Keratinocyte (primary cell): Measurements from ENCODE around the gene ERMARD. TPM values are rescaled to one million over a fixed set of nuclear protein-coding genes. Genes with fewer than 3 reads are reported as not detected.

Source experiments
- DNase-seq: peaks from one replicate; pipeline ENCODE4 v3.0.0-alpha.2; 2011; ENCODE audit warnings: low read depth, missing footprints, low spot score
- FAIRE-seq: peaks from 2 replicates; lab custom pipeline; 2011; peaks lifted over from hg19 to GRCh38; lab: Jason Lieb, UNC
- H2AFZ ChIP-seq: 2 replicates; pipeline ENCODE4 v1.6.0; 2012; ENCODE audit warnings: low read length, control low read depth, inconsistent platforms; ENCODE audit not compliant: control insufficient read depth
- H3K27ac ChIP-seq: 2 replicates; pipeline ENCODE4 v1.5.1; 2011; ENCODE audit warnings: low read length; ENCODE audit not compliant: control insufficient read depth, insufficient read depth
- H3K27me3 ChIP-seq: 3 replicates; pipeline ENCODE4 v1.6.0; 2011; ENCODE audit warnings: low read length; ENCODE audit not compliant: control insufficient read depth, insufficient read depth; ENCODE audit errors: extremely low read depth
- H3K36me3 ChIP-seq, 2 experiments: 2 replicates in 1 of 2; 3 replicates in 1 of 2; pipeline ENCODE4 v1.5.1; 2011; ENCODE audit warnings: low read length in 2 of 2, mild to moderate bottlenecking in 1 of 2; ENCODE audit not compliant: control insufficient read depth in 2 of 2, insufficient read depth in 2 of 2; ENCODE audit errors: extremely low read depth in 1 of 2
- H3K4me1 ChIP-seq: 3 replicates; pipeline ENCODE4 v1.5.1; 2011; ENCODE audit warnings: low read length; ENCODE audit not compliant: control insufficient read depth, insufficient read depth; ENCODE audit errors: extremely low read depth
- H3K4me2 ChIP-seq: 3 replicates; pipeline ENCODE4 v1.6.0; 2011; ENCODE audit warnings: low read depth, low read length; ENCODE audit not compliant: control insufficient read depth, insufficient read depth; ENCODE audit errors: extremely low read depth
- H3K4me3 ChIP-seq, 3 experiments: fragments of 200-600 bp in 1 of 3; sonication (generic) in 1 of 3; 2 replicates in 2 of 3; 3 replicates in 1 of 3; pipeline ENCODE4 v1.5.1; 2011 to 2016; ENCODE audit warnings: low read length in 3 of 3, mild to moderate bottlenecking in 3 of 3, control low read depth in 2 of 3, inconsistent platforms in 1 of 3, low read depth in 1 of 3, mixed read lengths in 1 of 3, mixed run types in 1 of 3, moderate library complexity in 1 of 3; ENCODE audit not compliant: control insufficient read depth in 2 of 3, insufficient read depth in 2 of 3; ENCODE audit errors: extremely low read depth in 1 of 3
- H3K79me2 ChIP-seq: 2 replicates; pipeline ENCODE4 v1.6.0; 2012; ENCODE audit warnings: low read length; ENCODE audit not compliant: control insufficient read depth, insufficient read depth
- H3K9ac ChIP-seq: 3 replicates; pipeline ENCODE4 v1.6.0; 2011; ENCODE audit warnings: low read length; ENCODE audit not compliant: control insufficient read depth, insufficient read depth; ENCODE audit errors: extremely low read depth
- H3K9me1 ChIP-seq: 3 replicates; pipeline ENCODE4 v1.6.0; 2011; ENCODE audit warnings: low read length; ENCODE audit not compliant: control insufficient read depth, insufficient read depth; ENCODE audit errors: extremely low read depth
- H3K9me3 ChIP-seq: 2 replicates; pipeline ENCODE4 v1.5.1; 2012; ENCODE audit warnings: low read depth, low read length; ENCODE audit not compliant: control insufficient read depth
- H4K20me1 ChIP-seq: 3 replicates; pipeline ENCODE4 v1.6.0; 2011; ENCODE audit warnings: low read length; ENCODE audit not compliant: control insufficient read depth, insufficient read depth; ENCODE audit errors: extremely low read depth
- EZH2 ChIP-seq: IDR thresholded peaks from one replicate; pipeline ENCODE4 v1.6.1; 2012; ENCODE audit warnings: inconsistent platforms, mild to moderate bottlenecking, low read length, moderate library complexity
- dilution Hi-C: fragments of 300-500 bp; cut with MboI; formaldehyde crosslinking; loops from one replicate; pipeline ENCODE4 v1.7.0; 2020; ENCODE audit warnings: low sequenced_read_pairs; ENCODE audit not compliant: extremely low pct_ligation_motif_present
- polyA plus RNA-seq, 5 experiments: library from polyadenylated mRNA; depleted of rRNA in 3 of 5; stranded (reverse) in 3 of 5; stranded (forward) in 1 of 5; unstranded in 1 of 5; fragments of >200 nt; gene quantifications; 1 replicate in 1 of 5; 2 replicates in 3 of 5; 3 replicates in 1 of 5; pipeline versions ENCODE4 v1.2.1 to v1.2.3, GENCODE V29; 2011 to 2012; ENCODE audit warnings: missing spikeins in 2 of 5, low read depth in 1 of 5, low replicate concordance in 1 of 5
- TF ChIP-seq, protein P1 (sequence below), 3 experiments: IDR thresholded peaks in 1 of 3; conservative IDR thresholded peaks in 1 of 3; optimal IDR thresholded peaks in 1 of 3; 2 replicates in 2 of 3; 3 replicates in 1 of 3; pipeline versions ENCODE3 to v1.5.1; 2011; ENCODE audit warnings: low read length in 3 of 3, mild to moderate bottlenecking in 3 of 3, moderate library complexity in 2 of 3, control low read depth in 1 of 3, inconsistent platforms in 1 of 3; ENCODE audit not compliant: insufficient read depth in 2 of 3; ENCODE audit errors: extremely low read depth in 1 of 3

The ERMARD gene
- polyA plus RNA-seq, 1 donor (not counting 4 experiments of a cell fraction or from before 2014, with no cell fraction given): 37.9 TPM

DNA sequence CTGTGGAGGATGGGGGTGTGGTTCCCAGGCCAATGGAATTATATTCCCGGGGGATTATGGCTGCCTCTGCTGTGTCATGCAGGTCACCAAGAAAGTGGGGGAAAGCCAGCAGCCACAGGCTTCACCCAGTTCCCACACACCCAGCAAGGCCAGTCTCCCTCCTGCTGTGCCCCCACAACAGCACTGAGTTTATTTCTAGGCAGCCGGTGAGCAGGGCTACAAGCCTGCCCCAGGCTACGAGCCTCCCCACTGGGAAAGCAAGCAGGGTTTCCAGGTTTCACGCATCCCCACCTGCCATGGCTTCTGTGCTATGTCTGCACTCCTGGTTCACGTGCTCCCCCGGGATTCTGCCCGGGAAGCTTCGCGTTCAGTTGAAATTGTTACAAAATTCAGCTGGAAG is 72.6 kb downstream of the ERMARD start:
- no peak for FAIRE-seq
- no peaks in the 10 kb centered on the region for H3K36me3 ChIP-seq

DNA sequence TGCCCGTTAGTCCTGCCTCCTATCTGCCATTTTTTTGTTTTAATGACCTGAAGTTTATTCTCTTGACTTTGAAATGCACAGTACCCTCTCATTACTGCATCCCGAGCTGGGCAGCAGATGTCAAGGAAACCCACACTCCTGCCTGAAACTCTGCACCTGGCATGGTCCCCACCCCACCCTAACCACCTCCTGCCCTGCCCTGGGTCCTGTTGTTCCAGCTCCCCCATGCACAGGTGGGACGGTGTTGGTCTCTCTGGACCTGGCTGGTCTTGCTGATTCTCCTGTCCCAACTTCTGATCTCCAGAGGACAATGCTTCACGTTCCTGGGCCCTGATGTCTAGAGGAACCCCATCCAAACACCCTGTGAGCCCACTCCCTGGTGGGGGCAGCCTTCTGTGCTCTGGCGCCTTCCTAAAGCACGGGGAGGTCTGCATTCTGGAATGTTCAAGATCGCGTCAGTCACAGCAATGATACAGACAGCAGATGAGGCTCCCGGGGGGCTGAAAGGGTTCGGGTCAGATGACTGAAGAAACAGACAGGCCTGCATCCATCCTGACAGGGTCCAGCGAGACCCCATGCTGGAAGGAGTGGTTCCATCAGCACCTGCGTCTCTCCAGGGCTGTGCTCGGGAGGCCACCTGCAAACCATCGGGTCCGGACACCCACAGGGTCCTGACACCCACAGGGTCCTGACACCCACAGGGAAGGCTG is 73.6 kb downstream of the ERMARD start:
- TF ChIP-seq EZH2: no peak
- TF ChIP-seq, protein P1, sequence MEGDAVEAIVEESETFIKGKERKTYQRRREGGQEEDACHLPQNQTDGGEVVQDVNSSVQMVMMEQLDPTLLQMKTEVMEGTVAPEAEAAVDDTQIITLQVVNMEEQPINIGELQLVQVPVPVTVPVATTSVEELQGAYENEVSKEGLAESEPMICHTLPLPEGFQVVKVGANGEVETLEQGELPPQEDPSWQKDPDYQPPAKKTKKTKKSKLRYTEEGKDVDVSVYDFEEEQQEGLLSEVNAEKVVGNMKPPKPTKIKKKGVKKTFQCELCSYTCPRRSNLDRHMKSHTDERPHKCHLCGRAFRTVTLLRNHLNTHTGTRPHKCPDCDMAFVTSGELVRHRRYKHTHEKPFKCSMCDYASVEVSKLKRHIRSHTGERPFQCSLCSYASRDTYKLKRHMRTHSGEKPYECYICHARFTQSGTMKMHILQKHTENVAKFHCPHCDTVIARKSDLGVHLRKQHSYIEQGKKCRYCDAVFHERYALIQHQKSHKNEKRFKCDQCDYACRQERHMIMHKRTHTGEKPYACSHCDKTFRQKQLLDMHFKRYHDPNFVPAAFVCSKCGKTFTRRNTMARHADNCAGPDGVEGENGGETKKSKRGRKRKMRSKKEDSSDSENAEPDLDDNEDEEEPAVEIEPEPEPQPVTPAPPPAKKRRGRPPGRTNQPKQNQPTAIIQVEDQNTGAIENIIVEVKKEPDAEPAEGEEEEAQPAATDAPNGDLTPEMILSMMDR (optimal IDR thresholded peaks at IDR 0.05 in 1 of 3, IDR thresholded peaks at IDR 0.05 in 1 of 3, conservative IDR thresholded peaks at IDR 0.05 in 1 of 3; ENCODE audit: extremely low read depth in 1 of 3, insufficient read depth in 2 of 3, low read length in 3 of 3): no peak
- Histone ChIP-seq H3K79me2 (no peaks in the 10 kb centered on the region), H3K27me3 (peaks cover 5% of the 10 kb centered on the region)

More for the DNA sequence above, 72.6 kb downstream of the ERMARD start:
- H3K4me3 ChIP-seq: no peak overlapping the region
- H3K27me3 ChIP-seq: peaks cover 5% of the 10 kb centered on the region
- H3K79me2 ChIP-seq: no peaks in the 10 kb centered on the region
- no peak overlapping the region for H3K4me2 ChIP-seq
- no peak overlapping the region for H3K27ac ChIP-seq
- no peaks in the 10 kb centered on the region for H4K20me1 ChIP-seq
- H3K9me1 ChIP-seq: no peaks in the 10 kb centered on the region
- TF ChIP-seq, protein P1 (optimal IDR thresholded peaks at IDR 0.05 in 1 of 3, IDR thresholded peaks at IDR 0.05 in 1 of 3, conservative IDR thresholded peaks at IDR 0.05 in 1 of 3; ENCODE audit: extremely low read depth in 1 of 3, insufficient read depth in 2 of 3, low read length in 3 of 3): no peak
- no peak for TF ChIP-seq EZH2
- dilution Hi-C loops: no loop called here
- no peak overlapping the region for H3K9ac ChIP-seq
- H3K9me3 ChIP-seq: no peaks in the 10 kb centered on the region
- no peak overlapping the region for H2AFZ ChIP-seq
- H3K4me1 ChIP-seq: no peaks in the 10 kb centered on the region
- no peak for DNase-seq

More for the DNA sequence above, 73.6 kb downstream of the ERMARD start:
- Histone ChIP-seq H3K4me3 (no peak overlapping the region), H3K9me1 (no peaks in the 10 kb centered on the region), H3K4me2 (no peak overlapping the region), H3K27ac (no peak overlapping the region), H4K20me1 (no peaks in the 10 kb centered on the region), H3K36me3 (no peaks in the 10 kb centered on the region), H2AFZ (no peak overlapping the region), H3K9me3 (no peaks in the 10 kb centered on the region), H3K4me1 (no peaks in the 10 kb centered on the region), H3K9ac (no peak overlapping the region)
- FAIRE-seq: no peak
- DNase-seq: no peak
- dilution Hi-C loops: loop anchor here (25.0 kb wide), 1 partner anchor 312 kb away; no protein-coding TSS in a partner anchor
